Hematopoietic multipotent progenitor cell treated with erythropoietin and hydrocortisone succinate and interleukin-3 and kit ligand, for 8 days (in vitro differentiated cells): ENCODE results near the gene RITA1.
A peak's percentile ranks its signal among the peaks of the same experiment; 100 is the strongest.
"Not testable (repeated sequence)": the region's sequence is repeated elsewhere in the genome, so short reads cannot be mapped to it uniquely, and the experiment has no call there.

Experiments used
- DNase-seq: peaks from one replicate; pipeline ENCODE4 v3.0.0-alpha.2; 2015

The RITA1 gene, protein sequence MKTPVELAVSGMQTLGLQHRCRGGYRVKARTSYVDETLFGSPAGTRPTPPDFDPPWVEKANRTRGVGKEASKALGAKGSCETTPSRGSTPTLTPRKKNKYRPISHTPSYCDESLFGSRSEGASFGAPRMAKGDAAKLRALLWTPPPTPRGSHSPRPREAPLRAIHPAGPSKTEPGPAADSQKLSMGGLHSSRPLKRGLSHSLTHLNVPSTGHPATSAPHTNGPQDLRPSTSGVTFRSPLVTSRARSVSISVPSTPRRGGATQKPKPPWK

DNA sequence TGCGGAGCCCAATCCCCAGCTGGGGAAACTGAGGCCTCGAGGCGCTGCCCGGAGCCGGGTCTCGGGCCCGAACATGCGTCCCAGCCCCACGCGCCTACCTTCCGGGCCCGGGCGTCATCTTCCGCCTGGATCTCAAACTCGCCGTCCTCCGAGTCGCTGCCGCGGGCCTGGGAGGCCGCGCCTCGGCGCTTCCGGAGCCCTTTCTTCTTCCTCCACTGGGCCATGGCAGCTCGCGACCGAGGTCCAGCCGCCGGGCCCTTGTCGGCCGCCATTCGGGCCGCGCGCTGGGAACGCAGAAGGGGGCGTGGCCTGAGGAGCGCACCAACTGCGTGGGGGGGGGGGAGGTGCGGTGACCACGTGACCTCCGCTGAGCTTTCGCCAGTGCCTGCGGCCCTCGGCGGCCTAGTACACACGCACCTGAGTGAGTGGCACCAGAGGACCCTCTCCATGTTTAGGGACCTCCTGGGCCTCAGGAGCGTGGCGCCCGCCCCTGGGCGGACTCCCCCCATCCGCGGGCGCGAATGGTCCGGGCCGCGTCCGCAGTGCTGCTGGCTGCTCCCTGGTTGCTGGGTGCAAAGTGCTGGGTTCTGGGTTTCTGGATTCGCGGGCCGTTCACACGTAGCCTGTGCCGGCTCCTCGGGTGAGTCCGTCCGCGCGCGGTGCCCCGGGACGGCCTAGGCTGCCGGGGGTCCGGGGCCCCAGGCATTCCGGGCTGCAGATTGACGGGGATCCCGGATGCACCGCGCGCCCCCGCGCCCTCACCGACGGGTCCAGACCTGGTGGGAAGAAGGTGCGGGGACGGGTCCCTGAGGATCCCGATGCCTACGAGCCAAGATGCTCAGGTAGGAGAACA lies at the start of gene RITA1, which contains the start of gene DDX54:
TSS of gene RITA1 (plus strand) at position 542 of the 853 bp plus-strand sequence. CDS start 1,026 bp downstream, outside the sequence.
TSS of gene DDX54 (minus strand) at position 299 of the 853 bp plus-strand sequence. CDS start at position 272, 27 bp downstream.
- DNase-seq, result peak; percentile 78

DNA sequence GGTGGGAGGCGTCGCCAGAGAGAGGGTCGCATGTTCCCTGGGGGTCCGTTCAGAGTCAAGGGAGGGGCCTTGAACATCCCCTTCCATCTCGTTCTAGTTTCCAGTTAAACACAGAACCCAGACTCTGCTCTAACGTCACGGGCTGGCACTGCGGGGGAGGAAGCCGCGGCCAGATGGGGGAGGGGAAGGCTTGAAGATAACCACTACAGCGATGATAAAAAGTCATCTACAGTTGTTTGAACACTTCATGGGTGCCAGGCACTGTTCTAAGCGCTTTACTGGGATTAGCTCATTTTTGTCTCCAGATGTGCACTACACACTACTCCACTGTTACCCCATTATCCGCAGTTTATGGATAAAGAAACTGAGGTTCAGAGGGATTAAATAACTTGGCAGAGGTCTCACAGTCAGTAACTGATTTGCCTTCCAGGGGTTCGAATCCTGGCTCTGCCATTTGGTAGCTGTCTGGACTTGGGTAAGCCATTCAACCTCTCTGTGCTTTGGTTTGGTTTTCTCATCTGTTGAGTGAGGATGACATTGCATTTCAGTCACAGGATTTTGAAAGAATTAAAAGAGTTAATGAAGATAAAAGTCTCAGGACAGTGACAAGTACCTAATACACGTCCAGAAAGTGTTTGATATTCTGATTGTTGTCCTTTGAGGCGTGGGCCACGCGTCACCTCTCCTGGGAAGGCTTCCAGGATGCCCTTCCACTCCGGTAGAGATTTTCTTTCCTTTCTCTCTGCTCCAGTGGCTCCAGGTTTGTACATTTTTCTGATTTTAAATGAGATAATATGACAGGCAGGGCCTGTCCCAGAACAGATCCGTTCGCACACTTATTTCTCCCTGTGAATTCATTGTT lies 49.2 kb upstream of the RITA1 start:
- peak; percentile 40 for DNase-seq

DNA sequence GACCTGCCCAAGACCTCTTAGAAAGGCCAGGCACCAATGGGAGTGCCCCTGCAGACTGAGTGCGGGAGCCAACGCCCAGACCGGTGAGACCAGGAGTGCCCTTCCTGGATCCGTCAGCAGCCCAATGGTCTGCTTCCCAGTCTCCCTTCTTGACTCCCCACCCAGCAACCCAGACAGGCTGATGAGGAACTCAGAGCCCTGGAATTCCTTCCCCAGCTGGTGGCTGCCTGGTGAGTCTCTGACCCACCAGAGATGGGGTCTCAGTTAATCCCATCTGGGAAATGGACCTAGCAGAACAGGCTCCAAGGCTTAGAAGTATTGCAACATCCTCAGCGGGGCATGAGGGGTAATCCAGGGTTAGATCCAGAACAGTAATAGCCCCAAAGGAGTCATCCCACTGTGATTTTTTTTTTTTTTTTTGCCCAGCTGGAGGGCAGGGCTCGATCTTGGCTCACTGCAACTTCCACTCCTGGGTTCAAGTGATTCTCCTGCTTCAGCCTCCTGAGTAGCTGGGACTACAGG lies 48.5 kb upstream of the RITA1 start:
- DNase-seq, result no peak

DNA sequence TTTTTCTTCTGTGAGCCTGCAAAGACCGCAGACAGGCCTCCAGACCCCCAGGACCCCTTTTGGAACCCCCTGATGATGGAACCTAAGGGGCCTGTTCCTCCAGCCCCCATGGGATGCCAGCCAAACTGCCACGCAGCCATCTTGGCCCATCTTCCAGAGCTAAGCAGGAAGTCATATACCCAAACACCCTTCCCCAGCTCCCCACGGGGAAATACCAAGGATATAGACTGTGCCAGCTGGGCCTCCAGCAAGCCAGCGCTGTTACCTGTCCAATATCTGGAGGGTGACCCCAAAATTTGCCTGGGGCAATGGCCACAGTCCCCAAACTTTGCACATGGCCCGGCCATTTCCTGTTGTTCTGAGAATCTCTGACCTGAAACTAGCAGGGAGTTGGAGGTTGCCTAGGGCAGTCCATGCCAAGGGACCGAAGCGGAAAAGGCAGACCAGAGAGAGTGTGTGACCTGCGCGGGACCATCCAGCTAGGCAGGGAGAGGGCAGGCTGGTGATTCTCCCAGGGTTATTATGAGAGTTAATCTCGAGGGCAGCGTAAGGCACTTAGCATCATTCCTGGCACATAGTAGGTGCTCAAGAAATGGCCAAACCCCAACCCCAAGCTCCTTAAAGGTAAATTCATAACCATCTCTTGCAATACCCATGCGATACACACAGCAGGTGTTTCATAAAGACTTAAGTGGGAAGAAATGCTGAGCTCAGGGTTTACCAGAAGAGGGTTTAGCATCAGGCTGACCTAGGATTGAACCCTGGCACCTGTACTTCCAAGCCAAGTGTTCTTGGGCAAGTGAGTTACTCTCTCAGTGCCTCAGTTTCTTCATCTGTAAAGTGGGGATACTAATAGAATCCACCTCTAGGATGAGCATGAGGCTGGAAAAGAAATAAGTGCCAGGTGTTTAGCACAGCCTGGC lies 47.4 kb upstream of the RITA1 start:
- no peak for DNase-seq

DNA sequence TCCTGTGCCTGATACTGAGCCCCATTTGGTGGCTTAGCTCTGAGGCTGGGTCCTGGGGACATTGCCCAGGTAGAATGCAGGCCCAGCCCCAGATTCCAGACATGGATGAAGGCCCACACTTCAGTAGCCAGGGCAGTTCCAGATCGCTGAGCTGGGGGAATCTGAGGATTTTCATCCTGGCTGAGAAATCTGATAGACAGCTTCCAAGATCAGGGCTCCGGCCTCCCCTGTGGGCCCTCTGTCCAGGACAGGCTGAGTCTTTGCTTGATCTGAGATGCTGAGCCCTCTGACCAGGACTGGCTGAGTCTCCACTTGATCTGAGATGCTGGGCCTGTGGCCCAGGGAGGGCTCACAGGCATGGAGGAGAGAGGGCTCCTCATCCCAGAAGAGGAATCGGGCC lies 46.7 kb upstream of the RITA1 start:
- DNase-seq, result no peak

DNA sequence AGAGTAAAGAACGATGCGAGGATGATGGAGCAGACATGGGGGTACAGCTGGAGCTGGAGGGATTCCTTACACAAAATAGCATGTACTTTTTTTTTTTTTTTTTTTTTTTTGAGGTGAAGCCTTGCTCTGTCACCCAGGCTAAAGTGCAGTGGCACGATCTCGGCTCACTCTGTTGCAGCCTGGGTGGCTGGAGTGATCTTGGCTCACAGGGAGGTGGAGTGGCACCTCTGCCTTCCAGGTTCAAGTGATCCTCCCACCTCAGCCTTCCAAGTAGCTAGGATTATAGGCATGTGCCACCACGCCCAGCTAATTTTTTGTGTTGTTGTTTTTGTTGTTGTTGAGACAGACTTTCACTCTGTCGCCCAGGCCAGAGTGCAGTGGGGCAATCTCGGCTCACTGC lies 44.8 kb upstream of the RITA1 start:
- DNase-seq, result no peak

DNA sequence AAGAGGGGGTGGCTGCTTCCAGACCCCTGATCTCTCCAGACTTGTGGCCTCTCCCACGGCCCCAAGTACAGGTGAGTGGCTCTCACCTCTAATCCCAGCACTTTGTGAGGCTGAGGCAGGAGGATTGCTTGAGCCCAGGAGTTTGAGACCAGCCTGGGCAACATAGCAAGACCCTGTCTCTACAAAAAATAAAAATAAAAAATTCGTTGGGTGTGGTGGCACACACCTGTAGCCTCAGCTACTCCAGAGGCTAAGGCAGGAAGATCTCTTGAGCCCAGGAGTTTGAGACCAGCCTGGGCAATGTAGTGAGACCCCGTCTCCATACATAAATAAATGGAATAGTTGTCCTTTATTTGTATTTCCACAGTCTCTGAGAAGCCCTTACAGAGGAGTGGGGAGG lies 43.8 kb upstream of the RITA1 start:
- not testable (repeated sequence) for DNase-seq

DNA sequence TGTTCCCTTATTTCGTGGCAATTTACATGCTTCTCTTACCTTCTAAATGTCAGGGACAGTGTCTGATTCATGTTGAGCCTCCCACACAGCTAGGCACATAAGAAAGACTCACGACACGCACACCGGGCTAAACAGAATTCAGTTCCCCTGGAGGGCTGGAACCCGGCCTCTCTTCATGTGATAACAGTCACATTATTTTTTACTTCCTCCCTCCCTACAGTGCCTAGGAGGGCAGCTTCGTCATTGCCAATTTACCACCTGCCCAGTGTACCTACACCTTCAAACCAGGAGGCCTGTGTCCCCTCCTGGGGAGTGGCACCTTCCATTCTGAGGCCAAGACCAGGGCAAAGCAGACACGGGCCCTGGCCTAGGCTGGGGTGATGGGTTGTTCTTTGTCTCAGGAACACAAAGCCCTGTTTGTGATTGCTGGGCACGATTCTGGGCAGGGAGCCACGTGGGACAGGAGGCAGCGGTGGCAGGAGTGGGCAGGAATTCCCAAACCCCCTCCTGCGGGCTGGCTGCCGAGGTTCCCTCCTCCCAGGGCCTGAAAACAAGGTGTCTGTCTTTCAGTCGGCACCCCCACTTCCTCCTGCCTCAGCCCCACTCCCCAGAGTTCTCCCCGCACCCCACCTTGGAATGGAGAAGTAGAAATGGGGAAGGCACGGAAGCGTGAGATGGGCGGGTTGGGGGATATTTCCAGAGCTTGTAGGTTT lies 43.2 kb upstream of the RITA1 start:
- no peak for DNase-seq

DNA sequence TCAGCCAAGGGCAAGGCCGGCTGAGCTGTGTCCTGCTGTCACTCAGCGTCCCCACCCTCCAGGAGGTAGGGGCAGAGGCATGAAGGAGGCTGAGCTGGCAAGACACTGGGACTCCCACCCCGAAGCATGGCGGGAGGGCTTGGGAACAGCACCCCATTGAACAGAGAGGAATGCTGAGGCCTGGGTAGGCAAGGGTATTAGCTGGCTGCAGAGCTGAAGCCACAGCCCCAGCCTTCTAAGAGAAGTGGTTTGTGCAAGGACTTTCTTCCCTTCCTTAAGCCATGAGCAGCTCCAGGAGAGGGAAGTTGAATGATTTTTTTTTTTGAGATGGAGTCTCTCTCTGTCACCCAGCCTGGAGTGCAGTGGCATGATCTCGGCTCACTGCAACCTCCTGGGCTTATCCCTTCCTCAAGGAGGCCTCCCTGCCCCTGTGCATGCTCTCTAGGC lies 42.6 kb upstream of the RITA1 start:
- no peak for DNase-seq

DNA sequence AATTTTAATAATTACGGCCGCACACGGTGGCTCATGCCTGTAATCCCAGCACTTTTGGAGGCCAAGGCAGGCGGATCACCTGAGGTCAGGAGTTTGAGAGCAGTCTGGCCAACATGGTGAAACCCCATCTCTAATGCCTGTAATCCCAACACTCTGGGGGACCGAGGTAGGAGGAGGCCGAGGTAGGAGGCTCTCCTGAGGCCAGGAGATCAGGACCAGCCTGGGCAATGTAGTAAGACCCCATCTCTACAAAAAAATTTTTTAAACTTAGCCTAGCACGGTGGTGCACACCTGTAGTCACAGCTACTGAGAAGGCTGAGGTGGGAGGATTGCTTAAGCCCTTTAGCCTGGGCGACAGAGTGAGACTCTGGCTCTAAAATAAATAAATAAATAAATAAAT lies 41.6 kb upstream of the RITA1 start:
- DNase-seq, result no peak

DNA sequence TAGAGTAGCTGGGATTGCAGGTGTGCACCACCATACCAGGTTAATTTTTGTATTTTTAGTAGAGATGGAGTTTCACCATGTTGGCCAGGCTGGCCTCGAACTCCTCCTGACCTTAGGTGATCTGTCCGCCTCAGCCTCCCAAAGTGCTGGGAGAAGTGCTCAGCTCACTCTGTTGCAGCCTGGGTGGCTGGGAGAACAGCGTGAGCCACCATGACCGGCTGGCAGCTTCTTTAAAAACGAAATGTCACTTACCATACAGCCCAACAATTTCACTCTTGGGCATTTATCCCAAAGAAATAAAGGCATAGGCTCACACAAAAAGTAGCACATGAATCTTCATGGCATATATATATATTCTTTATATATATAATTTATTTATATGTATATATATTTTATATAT lies 40.7 kb upstream of the RITA1 start:
- DNase-seq, result no peak

DNA sequence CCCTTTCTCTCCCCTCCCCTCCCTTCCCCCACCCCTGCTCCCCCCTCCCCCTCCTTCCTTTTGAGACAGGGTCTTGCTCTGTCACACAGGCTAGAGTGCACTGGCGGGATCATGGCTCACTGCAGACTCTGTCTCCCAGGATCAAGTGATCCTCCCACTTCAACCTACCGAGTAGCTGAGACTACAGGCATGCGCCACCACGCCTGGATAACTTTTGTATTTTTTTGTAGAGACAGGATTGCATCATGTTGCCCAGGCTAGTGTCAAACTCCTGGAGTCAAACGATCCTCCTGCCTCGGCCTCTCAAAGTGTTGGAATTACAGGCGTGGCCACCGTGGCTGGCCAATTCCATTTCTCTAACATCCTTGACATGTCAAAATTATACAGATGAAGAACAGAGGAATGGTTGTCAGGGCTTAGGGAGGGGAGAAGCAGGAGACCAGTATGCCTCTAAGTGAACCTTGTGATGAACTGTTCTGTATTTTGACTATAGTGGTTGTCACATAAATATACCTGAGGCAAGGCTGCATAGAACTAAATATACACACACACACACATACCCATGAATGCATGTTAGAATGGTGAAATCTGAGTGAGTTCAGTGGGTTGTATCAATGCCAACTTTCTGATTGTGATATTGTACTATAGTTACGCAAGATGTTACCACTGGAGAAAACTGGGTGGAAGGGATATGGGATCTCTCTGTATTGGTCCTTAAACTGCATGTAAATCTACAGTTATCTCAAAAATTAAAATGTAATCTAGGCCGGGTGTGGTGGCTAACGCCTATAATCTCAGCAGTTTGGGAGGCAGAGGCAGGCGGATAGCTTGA lies 39.6 kb upstream of the RITA1 start:
- no peak for DNase-seq

DNA sequence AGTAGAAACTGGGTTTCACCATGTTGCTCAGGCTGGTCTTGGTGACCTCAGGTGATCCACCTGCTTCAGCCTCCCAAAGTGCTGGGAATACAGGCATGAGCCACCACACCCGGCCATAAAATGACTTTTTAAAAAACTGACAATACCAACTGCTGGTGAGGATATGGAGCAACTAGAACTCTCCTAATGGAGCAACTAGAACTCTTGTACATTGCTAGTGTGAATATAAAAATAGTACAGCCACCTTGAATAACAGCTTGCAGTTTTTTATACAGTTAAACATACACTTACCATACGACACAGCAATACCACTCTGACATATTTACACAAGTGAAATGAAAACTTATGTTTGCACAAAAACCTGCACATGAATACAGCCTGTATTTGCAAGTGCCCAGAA lies 38.5 kb upstream of the RITA1 start:
- no peak for DNase-seq

DNA sequence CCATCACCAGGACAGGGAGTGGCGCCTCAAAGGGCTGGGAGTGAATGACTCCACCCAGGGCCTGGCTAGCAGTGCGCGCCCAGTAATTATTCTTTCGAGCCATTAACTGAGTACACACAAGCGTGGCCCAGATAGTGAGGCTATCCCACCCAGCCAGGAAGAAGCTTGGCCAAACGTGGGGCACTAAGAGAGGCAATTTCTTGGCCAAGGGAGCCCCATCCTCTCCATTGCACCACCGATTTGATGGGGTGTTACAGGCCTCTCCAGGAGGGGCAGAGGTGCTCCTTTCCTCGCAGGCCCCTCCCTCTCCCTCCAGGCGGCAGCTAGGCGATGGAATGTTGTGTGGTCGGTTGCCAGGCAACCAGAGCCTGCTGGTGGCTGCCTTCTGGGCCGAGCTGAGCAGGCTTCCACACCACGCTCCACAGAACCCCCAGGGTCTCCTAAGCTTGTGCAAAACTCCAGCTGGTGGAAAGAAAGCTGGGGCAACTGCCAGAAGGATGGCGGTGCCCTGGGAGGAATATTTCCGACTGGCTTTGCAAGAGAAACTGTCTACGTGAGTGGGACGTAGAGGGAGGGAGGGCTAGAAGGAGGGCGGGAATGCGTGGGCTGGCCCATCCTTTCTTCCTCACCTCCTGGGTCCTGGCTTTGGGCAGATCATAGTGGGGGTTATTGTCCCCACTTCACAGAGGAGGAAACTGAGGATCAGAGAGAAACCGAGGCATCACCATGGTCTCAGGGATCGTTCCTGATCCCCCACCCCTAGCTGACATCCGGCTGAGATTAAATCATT lies 36.0 kb upstream of the RITA1 start, which contains the start of gene CFAP73:
TSS of gene CFAP73 (plus strand) at position 364 of the 790 bp plus-strand sequence. CDS start at position 498, 134 bp downstream.
- peak; percentile 19 for DNase-seq

DNA sequence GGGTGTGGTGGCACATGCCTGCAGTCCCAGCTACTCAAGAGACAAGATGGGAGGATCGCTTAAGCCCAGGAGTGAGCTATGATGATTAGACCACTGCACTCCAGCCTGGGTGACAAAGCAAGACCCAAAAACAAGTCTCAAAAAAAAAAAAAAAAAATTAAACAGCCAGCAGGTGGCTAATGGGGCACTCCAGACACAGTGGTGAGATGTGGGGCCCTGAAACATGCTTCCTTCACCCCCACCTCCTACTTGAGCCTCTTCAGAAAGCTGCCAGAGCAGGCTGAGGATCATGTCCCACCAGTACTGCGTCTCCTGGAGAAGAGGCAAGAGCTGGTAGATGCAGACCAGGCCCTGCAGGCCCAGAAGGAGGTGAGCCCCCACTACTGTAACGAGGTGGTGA lies 33.9 kb upstream of the RITA1 start:
- DNase-seq, result no peak

DNA sequence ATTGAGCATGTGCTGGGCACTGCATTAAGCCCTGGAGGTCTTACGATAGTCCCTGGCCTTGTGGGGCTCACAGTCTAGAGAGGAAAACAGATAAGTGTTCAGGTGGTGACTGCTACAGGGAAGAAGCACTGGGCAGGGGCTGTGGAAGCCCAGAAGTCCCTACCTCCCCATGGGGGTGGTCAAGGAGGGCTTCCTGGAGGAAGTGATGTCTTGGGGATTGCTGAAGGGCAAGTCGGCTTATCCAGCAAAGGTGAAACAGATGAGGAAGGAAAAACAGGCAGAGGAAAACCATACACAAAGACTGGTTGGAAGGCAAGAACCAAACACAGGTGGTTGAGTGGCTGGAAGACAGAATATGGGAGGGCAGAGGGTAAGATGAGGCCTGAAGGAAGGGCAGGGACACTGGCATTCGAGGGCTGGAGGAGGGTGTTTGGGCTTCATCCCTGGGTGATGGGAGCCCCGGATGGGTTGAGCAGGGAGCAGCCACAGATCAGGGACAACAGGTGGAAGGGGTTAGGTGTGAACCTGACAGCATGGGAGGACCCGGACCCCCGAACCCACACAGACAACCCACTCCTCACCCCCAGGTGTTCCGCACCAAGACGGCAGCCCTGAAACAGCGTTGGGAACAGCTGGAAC lies 33.2 kb upstream of the RITA1 start:
- no peak for DNase-seq

DNA sequence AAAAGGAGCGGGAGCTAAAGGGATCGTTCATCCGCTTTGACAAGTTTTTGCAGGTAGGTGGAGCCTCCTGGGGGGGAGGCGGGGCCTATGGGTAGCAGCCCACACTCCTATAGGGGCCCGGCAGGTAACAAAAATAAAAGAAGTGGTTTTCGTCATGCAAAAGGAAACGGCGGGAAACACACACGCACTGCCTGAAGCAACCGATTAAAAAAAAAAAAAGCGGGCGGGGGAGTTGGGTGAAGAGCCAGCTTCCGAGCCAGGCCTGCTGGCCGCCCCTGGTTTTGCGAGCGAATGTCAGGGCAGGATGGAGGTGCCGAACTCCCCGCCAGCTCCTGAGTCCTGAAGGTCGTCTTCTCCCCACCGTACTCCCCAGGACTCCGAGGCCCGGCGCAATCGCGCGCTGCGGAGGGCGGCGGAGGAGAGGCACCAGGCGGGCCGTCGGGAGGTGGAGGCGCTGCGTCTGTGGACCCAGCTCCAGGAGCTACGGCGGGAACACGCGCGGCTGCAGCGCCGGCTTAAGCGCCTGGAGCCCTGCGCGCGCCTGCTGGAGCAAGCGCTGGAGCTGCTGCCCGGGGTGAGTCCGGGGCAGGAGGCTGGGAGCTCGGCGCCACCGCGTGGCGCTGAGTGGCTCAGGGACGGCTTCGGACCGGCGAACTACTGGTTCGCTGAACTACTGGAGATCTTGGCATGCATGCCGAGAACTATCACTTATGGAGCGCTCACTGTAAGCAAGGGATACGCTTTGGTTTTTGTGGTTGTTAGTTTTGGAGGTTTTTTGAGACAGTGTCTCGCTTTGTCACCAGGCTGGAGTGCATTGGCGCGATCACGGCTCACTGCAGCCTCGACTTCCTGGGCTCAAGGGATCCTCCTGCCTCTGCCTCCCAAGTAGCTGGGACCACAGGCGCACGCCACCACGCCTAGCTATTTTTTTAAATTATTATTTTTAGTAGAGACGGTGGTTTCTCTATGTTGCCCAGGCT lies 32.4 kb upstream of the RITA1 start:
- peak; percentile 69 for DNase-seq
